MM.1S (cell line): ENCODE results near the gene TMEM209.

Experiments used
- DNase-seq: peaks from one replicate; pipeline ENCODE4 v3.0.0-alpha.2; 2015
- H2AFZ ChIP-seq: fragments of 300-600 bp; sonication (generic); 2 replicates; pipeline ENCODE4 v1.6.0; 2016; ENCODE audit warnings: antibody characterized with exemption, low read length
- H3F3A ChIP-seq: fragments of 300-600 bp; sonication (generic); 2 replicates; pipeline ENCODE4 v1.6.1; 2016; ENCODE audit warnings: mild to moderate bottlenecking, antibody characterized with exemption, low read length, moderate library complexity, mixed read lengths; ENCODE audit not compliant: insufficient read depth
- H3K27ac ChIP-seq: fragments of 300-600 bp; sonication (generic); 2 replicates; pipeline ENCODE4 v1.5.1; 2016; ENCODE audit warnings: mild to moderate bottlenecking, low read length
- H3K27me3 ChIP-seq: fragments of 300-600 bp; sonication (generic); replicated peaks from 2 replicates; pipeline ENCODE4 v1.6.0; 2016; ENCODE audit warnings: low read length; ENCODE audit not compliant: insufficient read depth
- H3K36me3 ChIP-seq: fragments of 300-600 bp; sonication (generic); replicated peaks from 2 replicates; pipeline ENCODE4 v1.6.1; 2016; ENCODE audit warnings: mild to moderate bottlenecking, low read length, mixed read lengths; ENCODE audit not compliant: insufficient read depth
- H3K4me1 ChIP-seq: fragments of 300-600 bp; sonication (generic); 2 replicates; pipeline ENCODE4 v1.6.1; 2016; ENCODE audit warnings: low read length, mixed read lengths
- H3K4me2 ChIP-seq: fragments of 300-600 bp; sonication (generic); 2 replicates; pipeline ENCODE4 v1.6.0; 2016; ENCODE audit warnings: low read depth, low read length
- H3K4me3 ChIP-seq: fragments of 300-600 bp; sonication (generic); 2 replicates; pipeline ENCODE4 v1.5.1; 2016; ENCODE audit warnings: low read length, mixed read lengths
- H3K79me2 ChIP-seq: fragments of 300-600 bp; sonication (generic); 2 replicates; pipeline ENCODE4 v1.6.1; 2016; ENCODE audit warnings: mixed run types, low read length, mixed read lengths
- H3K9ac ChIP-seq: fragments of 300-600 bp; sonication (generic); 2 replicates; pipeline ENCODE4 v1.6.1; 2016; ENCODE audit warnings: low read length, mixed read lengths
- H3K9me2 ChIP-seq: fragments of 300-600 bp; sonication (generic); replicated peaks from 2 replicates; pipeline ENCODE4 v1.6.1; 2016; ENCODE audit warnings: mild to moderate bottlenecking, low read length, mixed read lengths; ENCODE audit not compliant: insufficient read depth
- H3K9me3 ChIP-seq: fragments of 300-600 bp; sonication (generic); replicated peaks from 2 replicates; pipeline ENCODE4 v1.6.1; 2016; ENCODE audit warnings: mild to moderate bottlenecking, low read length, mixed read lengths; ENCODE audit not compliant: insufficient read depth
- H4K20me1 ChIP-seq: fragments of 300-600 bp; sonication (generic); 2 replicates; pipeline ENCODE4 v1.6.1; 2016; ENCODE audit warnings: mild to moderate bottlenecking, low read length, moderate library complexity, mixed read lengths; ENCODE audit not compliant: insufficient read depth
- CTCF ChIP-seq: fragments of 300-600 bp; sonication (generic); IDR thresholded peaks from 2 replicates; pipeline ENCODE4 v1.5.1; 2016; ENCODE audit warnings: antibody characterized with exemption, low read length, mixed read lengths
- EZH2 ChIP-seq: fragments of 300-600 bp; sonication (generic); optimal IDR thresholded peaks from 2 replicates; pipeline ENCODE3; 2017; ENCODE audit warnings: low read depth, mild to moderate bottlenecking, antibody characterized with exemption, low read length, mixed read lengths
- EZH2phosphoT487 ChIP-seq: fragments of 300-600 bp; sonication (generic); IDR thresholded peaks from 2 replicates; pipeline ENCODE4 v1.6.1; 2018; ENCODE audit warnings: antibody characterized with exemption, low read length

Gene TMEM209

GRCh38 chr7:130157700-130158099 is 47.5 kb downstream of the TMEM209 start:
- Histone ChIP-seq H3K9ac (no peak overlapping the region), H3K4me2 (no peak overlapping the region), H3F3A (no peaks in the 10 kb centered on the region), H3K9me3 (no peaks in the 10 kb centered on the region), H3K9me2 (no peaks in the 10 kb centered on the region), H3K27me3 (no peaks in the 10 kb centered on the region), H3K79me2 (no peaks in the 10 kb centered on the region), H4K20me1 (no peaks in the 10 kb centered on the region), H3K36me3 (no peaks in the 10 kb centered on the region), H3K4me1 (no peaks in the 10 kb centered on the region), H3K4me3 (no peak overlapping the region), H2AFZ (no peak overlapping the region), H3K27ac (no peak overlapping the region)
- DNase-seq = no peak
- no peak for TF ChIP-seq CTCF
- TF ChIP-seq EZH2 = no peak
- TF ChIP-seq EZH2phosphoT487 = no peak

GRCh38 chr7:130156140-130156539 is 49.1 kb downstream of the TMEM209 start:
- Histone ChIP-seq H3K9ac (no peak overlapping the region), H4K20me1 (no peaks in the 10 kb centered on the region), H3K4me2 (no peak overlapping the region), H3K36me3 (no peaks in the 10 kb centered on the region), H2AFZ (no peak overlapping the region), H3K27me3 (no peaks in the 10 kb centered on the region), H3K79me2 (no peaks in the 10 kb centered on the region), H3K4me3 (no peak overlapping the region), H3F3A (no peaks in the 10 kb centered on the region), H3K9me3 (no peaks in the 10 kb centered on the region), H3K9me2 (no peaks in the 10 kb centered on the region), H3K4me1 (no peaks in the 10 kb centered on the region), H3K27ac (no peak overlapping the region)
- DNase-seq = no peak
- no peak for TF ChIP-seq EZH2
- TF ChIP-seq EZH2phosphoT487 = no peak
- TF ChIP-seq CTCF = no peak

DNA sequence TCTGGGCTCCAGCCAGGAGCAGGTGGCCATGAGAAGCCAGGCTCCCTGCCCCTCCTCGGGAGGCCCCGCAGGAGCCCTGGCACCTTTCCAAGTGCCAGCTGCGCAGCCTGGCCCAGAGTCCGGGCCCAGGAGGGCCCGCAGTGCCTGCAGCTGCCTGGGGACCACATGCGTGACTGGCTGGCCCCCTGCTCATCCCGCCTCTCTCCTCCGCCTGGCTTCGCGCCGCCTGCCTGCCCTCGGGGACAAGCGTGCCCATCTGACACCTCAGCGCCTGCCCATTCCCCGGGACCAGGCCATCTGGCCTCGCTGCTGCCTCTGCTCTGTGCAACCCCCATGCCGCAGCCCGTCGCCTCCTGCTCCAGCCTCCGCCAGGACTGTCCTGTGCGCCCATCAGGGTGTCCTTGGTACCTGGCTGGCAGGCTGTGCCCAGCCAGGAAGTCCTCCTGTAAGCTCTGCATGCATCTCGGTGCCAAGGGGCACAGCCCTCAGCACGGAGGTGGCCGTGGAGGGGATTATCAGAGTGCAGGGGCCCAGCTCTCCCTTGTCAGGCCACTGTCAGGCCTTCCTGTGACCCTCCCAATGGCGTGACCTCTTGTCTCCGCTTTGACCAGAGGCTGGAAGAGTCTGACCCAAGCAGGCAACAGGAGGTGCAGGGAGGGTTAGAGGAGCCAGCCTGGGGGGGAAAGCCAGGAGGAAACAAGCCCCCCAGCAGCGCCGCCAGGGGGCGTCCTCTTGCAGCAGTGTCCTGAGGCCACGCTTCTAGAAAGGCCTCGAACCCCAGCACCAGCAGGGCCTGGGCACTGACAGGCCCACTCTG is 50.5 kb downstream of the TMEM209 start:
- H3K4me2 ChIP-seq = no peak overlapping the region
- DNase-seq = no peak

More for the DNA sequence above, 50.5 kb downstream of the TMEM209 start:
- Histone ChIP-seq H3K9me3 (no peaks in the 10 kb centered on the region), H4K20me1 (no peaks in the 10 kb centered on the region), H3F3A (no peaks in the 10 kb centered on the region), H3K36me3 (no peaks in the 10 kb centered on the region), H3K9ac (no peak overlapping the region), H3K27ac (no peak overlapping the region), H3K79me2 (no peaks in the 10 kb centered on the region), H2AFZ (no peak overlapping the region), H3K4me3 (no peak overlapping the region), H3K27me3 (no peaks in the 10 kb centered on the region), H3K4me1 (no peaks in the 10 kb centered on the region), H3K9me2 (no peaks in the 10 kb centered on the region)
- TF ChIP-seq CTCF (peak; percentile 46), EZH2phosphoT487 (no peak), EZH2 (no peak)
